HepG2 (cell line): ENCODE data around the gene TMF1. TPM values are rescaled to one million over a fixed set of nuclear protein-coding genes. Genes with fewer than 3 reads are reported as not detected.
A peak's percentile ranks its signal among the peaks of the same experiment; 100 is the strongest.

ENCODE experiments used
- ARID2 ChIP-seq: sonication (generic); formaldehyde crosslinking; IDR thresholded peaks from 2 replicates; pipeline ENCODE4 v1.8.1; 2022; ENCODE audit warnings: mild to moderate bottlenecking, missing genetic modification reagents, borderline replicate concordance
- CHD2 ChIP-seq: IDR thresholded peaks from 2 replicates; pipeline ENCODE4 v1.6.1; 2011; ENCODE audit warnings: low read depth, low read length, improper control_type of control experiment
- DNMT1 ChIP-seq: sonication (generic); formaldehyde crosslinking; IDR thresholded peaks from 2 replicates; pipeline ENCODE4 v1.5.1; 2020; ENCODE audit warnings: mild to moderate bottlenecking, missing genetic modification reagents
- HNF4G ChIP-seq, 2 experiments: sonication (generic) in 1 of 2; formaldehyde crosslinking in 1 of 2; IDR thresholded peaks; 2 replicates each; pipeline versions ENCODE4 v1.4.0 to v1.6.1; 2011 to 2020; ENCODE audit warnings: borderline replicate concordance in 2 of 2, low read depth in 2 of 2, mild to moderate bottlenecking in 2 of 2, low read length in 1 of 2, missing genetic modification reagents in 1 of 2, moderate library complexity in 1 of 2
- IKZF5 ChIP-seq: IDR thresholded peaks from 2 replicates; pipeline ENCODE4 v1.6.1; 2018; ENCODE audit warnings: missing genetic modification reagents, mild to moderate bottlenecking, missing compliant biosample characterization
- MIER3 ChIP-seq: IDR thresholded peaks from 2 replicates; pipeline ENCODE4 v1.6.1; 2016; ENCODE audit warnings: missing compliant biosample characterization, borderline replicate concordance
- MTF1 ChIP-seq: sonication (generic); formaldehyde crosslinking; IDR thresholded peaks from 2 replicates; pipeline ENCODE4 v1.5.0; 2020; ENCODE audit warnings: missing genetic modification reagents
- PATZ1 ChIP-seq: sonication (generic); formaldehyde crosslinking; IDR thresholded peaks from 2 replicates; pipeline ENCODE4 v1.4.0; 2020; ENCODE audit warnings: missing genetic modification reagents
- RBFOX2 ChIP-seq: fragments of 200-400 bp; formaldehyde crosslinking; IDR thresholded peaks from 2 replicates; pipeline ENCODE4 v1.6.1; 2017; ENCODE audit warnings: low read depth, mild to moderate bottlenecking, low read length
- RFXAP ChIP-seq: sonication (generic); formaldehyde crosslinking; IDR thresholded peaks from 2 replicates; pipeline ENCODE4 v1.4.0; 2020; ENCODE audit warnings: missing genetic modification reagents, borderline replicate concordance
- SIX4 ChIP-seq: sonication (generic); formaldehyde crosslinking; IDR thresholded peaks from 2 replicates; pipeline ENCODE4 v1.4.0; 2020; ENCODE audit warnings: missing genetic modification reagents
- SMC3 ChIP-seq: IDR thresholded peaks from 2 replicates; pipeline ENCODE4 v1.6.1; 2011; ENCODE audit warnings: low read length, improper control_type of control experiment
- SNRNP70 ChIP-seq: fragments of 200-400 bp; formaldehyde crosslinking; IDR thresholded peaks from 2 replicates; pipeline ENCODE4 v1.6.1; 2017; ENCODE audit warnings: mild to moderate bottlenecking, low read depth, low read length, moderate library complexity
- TMF1 ChIP-seq: sonication (generic); formaldehyde crosslinking; IDR thresholded peaks from 2 replicates; pipeline ENCODE4 v1.8.1; 2022; ENCODE audit warnings: low read depth, missing genetic modification reagents
- ZFP62 ChIP-seq: sonication (generic); formaldehyde crosslinking; IDR thresholded peaks from 2 replicates; pipeline ENCODE4 v1.4.0; 2020; ENCODE audit warnings: missing genetic modification reagents
- ZKSCAN1 ChIP-seq: fragments of 150-350 bp; IDR thresholded peaks from 2 replicates; pipeline ENCODE4 v1.6.1; 2014; ENCODE audit warnings: low read length
- ZNF230 ChIP-seq: sonication (generic); formaldehyde crosslinking; IDR thresholded peaks from 2 replicates; pipeline ENCODE4 v1.4.0; 2020; ENCODE audit warnings: mild to moderate bottlenecking, missing genetic modification reagents
- ZNF501 ChIP-seq: sonication (generic); formaldehyde crosslinking; IDR thresholded peaks from 2 replicates; pipeline ENCODE4 v1.5.1; 2020; ENCODE audit warnings: mild to moderate bottlenecking, moderate library complexity, missing genetic modification reagents
- ZNF660 ChIP-seq: sonication (generic); formaldehyde crosslinking; IDR thresholded peaks from 2 replicates; pipeline ENCODE4 v1.5.1; 2020; ENCODE audit warnings: mild to moderate bottlenecking, low read depth, missing genetic modification reagents, borderline replicate concordance
- ZNF773 ChIP-seq: sonication (generic); formaldehyde crosslinking; IDR thresholded peaks from 2 replicates; pipeline ENCODE4 v1.4.0; 2020; ENCODE audit warnings: missing genetic modification reagents, borderline replicate concordance
- ZXDC ChIP-seq: sonication (generic); formaldehyde crosslinking; IDR thresholded peaks from 2 replicates; pipeline ENCODE4 v1.5.0; 2020; ENCODE audit warnings: mild to moderate bottlenecking, missing genetic modification reagents
- polyA plus RNA-seq, 8 experiments: library from polyadenylated mRNA; depleted of rRNA in 3 of 8; stranded (reverse) in 7 of 8; unstranded in 1 of 8; fragments of >200 nt; fragmentation: Illumina TruSeq in 4 of 8; extraction: Trizol in 4 of 8; gene quantifications; 2 replicates each; pipeline versions ENCODE4 v1.2.1 to v1.2.3, GENCODE V29; 2011 to 2016; ENCODE audit warnings: low read depth in 4 of 8, missing spikeins in 1 of 8, mixed read lengths in 1 of 8; ENCODE audit not compliant: insufficient read depth in 1 of 8
- total RNA-seq, 5 experiments: library from RNA; depleted of rRNA; stranded (reverse); fragments of >200 nt; fragmentation: Illumina TruSeq; extraction: Trizol; gene quantifications; 2 replicates each; pipeline ENCODE4 v1.2.3, GENCODE V29; 2016; ENCODE audit warnings: low read depth in 1 of 5
- TF ChIP-seq, protein P1 (sequence below): sonication (generic); formaldehyde crosslinking; IDR thresholded peaks from 2 replicates; pipeline ENCODE4 v1.4.0; 2020; ENCODE audit warnings: mild to moderate bottlenecking, missing genetic modification reagents

Gene TMF1
- total and polyA plus RNA-seq, 2 of the 13 experiments (the other 11 are each of a cell fraction or from before 2014, with no cell fraction given), result 12.1 to 38.4 TPM

GRCh38 chr3:69013253-69014021 is 38.7 kb downstream of the TMF1 start, which contains the start of gene EOGT (continued):
- TF ChIP-seq IKZF5 (CRISPR knock-in tag), result peak; percentile 44; the same call in 1 of the 2 replicates
- peak; percentile 94 for TF ChIP-seq ZXDC
- no peak for TF ChIP-seq ZKSCAN1
- TF ChIP-seq, protein P1, sequence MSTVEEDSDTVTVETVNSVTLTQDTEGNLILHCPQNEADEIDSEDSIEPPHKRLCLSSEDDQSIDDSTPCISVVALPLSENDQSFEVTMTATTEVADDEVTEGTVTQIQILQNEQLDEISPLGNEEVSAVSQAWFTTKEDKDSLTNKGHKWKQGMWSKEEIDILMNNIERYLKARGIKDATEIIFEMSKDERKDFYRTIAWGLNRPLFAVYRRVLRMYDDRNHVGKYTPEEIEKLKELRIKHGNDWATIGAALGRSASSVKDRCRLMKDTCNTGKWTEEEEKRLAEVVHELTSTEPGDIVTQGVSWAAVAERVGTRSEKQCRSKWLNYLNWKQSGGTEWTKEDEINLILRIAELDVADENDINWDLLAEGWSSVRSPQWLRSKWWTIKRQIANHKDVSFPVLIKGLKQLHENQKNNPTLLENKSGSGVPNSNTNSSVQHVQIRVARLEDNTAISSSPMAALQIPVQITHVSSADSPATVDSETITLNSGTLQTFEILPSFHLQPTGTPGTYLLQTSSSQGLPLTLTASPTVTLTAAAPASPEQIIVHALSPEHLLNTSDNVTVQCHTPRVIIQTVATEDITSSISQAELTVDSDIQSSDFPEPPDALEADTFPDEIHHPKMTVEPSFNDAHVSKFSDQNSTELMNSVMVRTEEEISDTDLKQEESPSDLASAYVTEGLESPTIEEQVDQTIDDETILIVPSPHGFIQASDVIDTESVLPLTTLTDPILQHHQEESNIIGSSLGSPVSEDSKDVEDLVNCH (CRISPR knock-in tag), result no peak
- peak; percentile 13; the same call in 1 of the 2 replicates for TF ChIP-seq MIER3
- TF ChIP-seq ZNF501 (CRISPR knock-in tag), result peak; percentile 69
- TF ChIP-seq CHD2, result peak; percentile 5; the same call in 1 of the 2 replicates
- TF ChIP-seq ZFP62 (CRISPR knock-in tag), result no peak
- TF ChIP-seq ZNF660 (CRISPR knock-in tag), result no peak
- peak; percentile 32; the same call in 1 of the 2 replicates for TF ChIP-seq RFXAP (CRISPR knock-in tag)
- TF ChIP-seq SNRNP70, result no peak
- no peak for TF ChIP-seq SIX4 (CRISPR knock-in tag)
- TF ChIP-seq ZNF773 (CRISPR knock-in tag), result peak; percentile 45; the same call in 1 of the 2 replicates
- TF ChIP-seq DNMT1 (CRISPR knock-in tag), result no peak
- TF ChIP-seq RBFOX2, result peak; percentile 90
- peak; percentile 81; the same call in 1 of the 2 replicates for TF ChIP-seq ZNF230
- no peak for TF ChIP-seq TMF1
- TF ChIP-seq SMC3, result no peak
- TF ChIP-seq HNF4G (IDR thresholded peaks at IDR 0.05; ENCODE audit: borderline replicate concordance, low read depth, low read length), result no peak
- no peak for TF ChIP-seq HNF4G (CRISPR knock-in tag; IDR thresholded peaks at IDR 0.05; ENCODE audit: borderline replicate concordance, low read depth)
- TF ChIP-seq MTF1 (CRISPR knock-in tag), result no peak
- no peak for TF ChIP-seq ARID2 (CRISPR knock-in tag)
- peak; percentile 70; the same call in 1 of the 2 replicates for TF ChIP-seq PATZ1 (CRISPR knock-in tag)
